SK-N-SH treated with all-trans-retinoic acid at 6 μM for 48 hours (cell line): Measurements from ENCODE around the gene SORCS2.

Source experiments
- ATAC-seq: fragments of 200-7000 bp; cut with Tn5 transposase; 3 replicates; pipeline ENCODE4 v1.9.1; 2020; ENCODE audit warnings: mild to moderate bottlenecking, moderate library complexity
- ARNTL ChIP-seq: fragments of 450-650 bp; formaldehyde crosslinking; IDR thresholded peaks from 2 replicates; pipeline ENCODE4 v1.5.0; 2020; ENCODE audit warnings: low read depth, mild to moderate bottlenecking, moderate library complexity, borderline replicate concordance
- BACH2 ChIP-seq: fragments of 250-450 bp; sonication (Bioruptor Pico); IDR thresholded peaks from 2 replicates; pipeline ENCODE4 v1.9.0; 2021; ENCODE audit warnings: mild to moderate bottlenecking, borderline replicate concordance
- CSDC2 ChIP-seq: fragments of 250-450 bp; sonication (Bioruptor Pico); IDR thresholded peaks from 2 replicates; pipeline ENCODE4 v1.5.0; 2020; ENCODE audit warnings: mild to moderate bottlenecking, moderate library complexity
- ESRRG ChIP-seq: fragments of 250-450 bp; sonication (Bioruptor Pico); IDR thresholded peaks from 2 replicates; pipeline ENCODE4 v1.6.1; 2021; ENCODE audit warnings: mild to moderate bottlenecking
- GLIS3 ChIP-seq: fragments of 250-450 bp; sonication (Bioruptor Pico); IDR thresholded peaks from 2 replicates; pipeline ENCODE4 v1.5.0; 2020; ENCODE audit warnings: mild to moderate bottlenecking, moderate library complexity
- OSR1 ChIP-seq: fragments of 250-450 bp; sonication (Bioruptor Pico); IDR thresholded peaks from 2 replicates; pipeline ENCODE4 v1.8.0; 2022; ENCODE audit warnings: moderate library complexity, mild to moderate bottlenecking, inconsistent platforms
- PPARA ChIP-seq: fragments of 250-450 bp; sonication (Bioruptor Pico); IDR thresholded peaks from 2 replicates; pipeline ENCODE4 v1.5.0; 2020; ENCODE audit warnings: mild to moderate bottlenecking, borderline replicate concordance
- RARB ChIP-seq: fragments of 250-450 bp; sonication (Bioruptor Pico); IDR thresholded peaks from 2 replicates; pipeline ENCODE4 v1.8.0; 2021; ENCODE audit warnings: mild to moderate bottlenecking, moderate library complexity
- SNAI2 ChIP-seq: fragments of 250-450 bp; sonication (Bioruptor Pico); IDR thresholded peaks from 2 replicates; pipeline ENCODE4 v1.5.0; 2020; ENCODE audit warnings: mild to moderate bottlenecking, moderate library complexity
- TCF4 ChIP-seq: fragments of 250-450 bp; sonication (Bioruptor Pico); IDR thresholded peaks from 2 replicates; pipeline ENCODE4 v1.8.0; 2021; ENCODE audit warnings: mild to moderate bottlenecking, moderate library complexity, borderline replicate concordance
- TOX ChIP-seq: fragments of 250-450 bp; sonication (Bioruptor Pico); IDR thresholded peaks from 2 replicates; pipeline ENCODE4 v1.8.0; 2021; ENCODE audit warnings: mild to moderate bottlenecking, moderate library complexity, borderline replicate concordance
- ZC3H10 ChIP-seq: fragments of 250-450 bp; sonication (Bioruptor Pico); IDR thresholded peaks from 2 replicates; pipeline ENCODE4 v1.5.1; 2021; ENCODE audit warnings: mild to moderate bottlenecking, moderate library complexity
- ZFP30 ChIP-seq: fragments of 450-650 bp; formaldehyde crosslinking; IDR thresholded peaks from 2 replicates; pipeline ENCODE4 v1.5.0; 2022; ENCODE audit warnings: mild to moderate bottlenecking, moderate library complexity
- ZNF565 ChIP-seq: fragments of 450-650 bp; formaldehyde crosslinking; conservative IDR thresholded peaks from 2 replicates; pipeline ENCODE4 v1.5.0; 2020; ENCODE audit warnings: low read depth, mild to moderate bottlenecking, moderate library complexity
- ZNF8 ChIP-seq: fragments of 450-650 bp; formaldehyde crosslinking; IDR thresholded peaks from 2 replicates; pipeline ENCODE4 v1.5.0; 2020; ENCODE audit warnings: mild to moderate bottlenecking, moderate library complexity
- TF ChIP-seq, protein P1 (sequence below): fragments of 250-450 bp; sonication (Bioruptor Pico); IDR thresholded peaks from 2 replicates; pipeline ENCODE4 v1.5.0; 2020; ENCODE audit warnings: mild to moderate bottlenecking, moderate library complexity
- TF ChIP-seq, protein P2 (sequence below): fragments of 250-450 bp; sonication (Bioruptor Pico); IDR thresholded peaks from 2 replicates; pipeline ENCODE4 v1.5.1; 2020; ENCODE audit warnings: low read depth, mild to moderate bottlenecking, moderate library complexity
- TF ChIP-seq, protein P3 (sequence below): fragments of 250-450 bp; sonication (Bioruptor Pico); IDR thresholded peaks from 2 replicates; pipeline ENCODE4 v1.5.1; 2021; ENCODE audit warnings: mild to moderate bottlenecking, moderate library complexity
- TF ChIP-seq, protein P4 (sequence below): fragments of 250-450 bp; sonication (Bioruptor Pico); IDR thresholded peaks from 2 replicates; pipeline ENCODE4 v1.8.0; 2020; ENCODE audit warnings: mild to moderate bottlenecking, moderate library complexity, borderline replicate concordance

The SORCS2 gene

DNA sequence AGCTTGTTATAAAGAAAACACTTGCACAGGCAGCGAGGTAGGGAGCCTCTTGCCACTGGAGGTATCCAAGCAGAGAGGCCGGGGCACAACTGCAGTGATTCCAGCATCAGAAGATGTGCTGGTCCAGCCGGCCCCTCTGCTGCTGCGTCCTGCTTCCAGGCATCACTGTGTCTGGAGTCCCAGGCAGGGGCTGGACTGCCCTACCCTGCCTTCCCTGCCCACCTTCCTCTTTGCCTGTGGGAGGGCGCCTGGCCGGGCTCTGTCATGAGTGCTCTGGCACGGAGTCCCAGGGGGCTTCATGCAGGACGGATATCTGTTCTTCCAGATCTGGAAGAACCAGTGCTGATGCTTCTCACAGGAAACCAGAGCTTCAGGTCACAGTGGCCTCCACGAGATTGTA lies 430.0 kb downstream of the SORCS2 start:
- no peak for ATAC-seq
- TF ChIP-seq PPARA (CRISPR knock-in tag) (no peak), TCF4 (CRISPR knock-in tag) (no peak), ZNF8 (no peak), OSR1 (no peak), RARB (no peak), CSDC2 (CRISPR knock-in tag) (no peak), ZNF565 (CRISPR knock-in tag) (no peak), ESRRG (CRISPR knock-in tag) (no peak), BACH2 (CRISPR knock-in tag) (no peak), TOX (no peak), SNAI2 (CRISPR knock-in tag) (no peak), ZFP30 (CRISPR knock-in tag) (no peak), ARNTL (CRISPR knock-in tag) (no peak), ZC3H10 (CRISPR knock-in tag) (no peak)
- TF ChIP-seq, protein P1, sequence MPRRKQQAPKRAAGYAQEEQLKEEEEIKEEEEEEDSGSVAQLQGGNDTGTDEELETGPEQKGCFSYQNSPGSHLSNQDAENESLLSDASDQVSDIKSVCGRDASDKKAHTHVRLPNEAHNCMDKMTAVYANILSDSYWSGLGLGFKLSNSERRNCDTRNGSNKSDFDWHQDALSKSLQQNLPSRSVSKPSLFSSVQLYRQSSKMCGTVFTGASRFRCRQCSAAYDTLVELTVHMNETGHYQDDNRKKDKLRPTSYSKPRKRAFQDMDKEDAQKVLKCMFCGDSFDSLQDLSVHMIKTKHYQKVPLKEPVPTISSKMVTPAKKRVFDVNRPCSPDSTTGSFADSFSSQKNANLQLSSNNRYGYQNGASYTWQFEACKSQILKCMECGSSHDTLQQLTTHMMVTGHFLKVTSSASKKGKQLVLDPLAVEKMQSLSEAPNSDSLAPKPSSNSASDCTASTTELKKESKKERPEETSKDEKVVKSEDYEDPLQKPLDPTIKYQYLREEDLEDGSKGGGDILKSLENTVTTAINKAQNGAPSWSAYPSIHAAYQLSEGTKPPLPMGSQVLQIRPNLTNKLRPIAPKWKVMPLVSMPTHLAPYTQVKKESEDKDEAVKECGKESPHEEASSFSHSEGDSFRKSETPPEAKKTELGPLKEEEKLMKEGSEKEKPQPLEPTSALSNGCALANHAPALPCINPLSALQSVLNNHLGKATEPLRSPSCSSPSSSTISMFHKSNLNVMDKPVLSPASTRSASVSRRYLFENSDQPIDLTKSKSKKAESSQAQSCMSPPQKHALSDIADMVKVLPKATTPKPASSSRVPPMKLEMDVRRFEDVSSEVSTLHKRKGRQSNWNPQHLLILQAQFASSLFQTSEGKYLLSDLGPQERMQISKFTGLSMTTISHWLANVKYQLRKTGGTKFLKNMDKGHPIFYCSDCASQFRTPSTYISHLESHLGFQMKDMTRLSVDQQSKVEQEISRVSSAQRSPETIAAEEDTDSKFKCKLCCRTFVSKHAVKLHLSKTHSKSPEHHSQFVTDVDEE (CRISPR knock-in tag), result no peak
- TF ChIP-seq, protein P2, sequence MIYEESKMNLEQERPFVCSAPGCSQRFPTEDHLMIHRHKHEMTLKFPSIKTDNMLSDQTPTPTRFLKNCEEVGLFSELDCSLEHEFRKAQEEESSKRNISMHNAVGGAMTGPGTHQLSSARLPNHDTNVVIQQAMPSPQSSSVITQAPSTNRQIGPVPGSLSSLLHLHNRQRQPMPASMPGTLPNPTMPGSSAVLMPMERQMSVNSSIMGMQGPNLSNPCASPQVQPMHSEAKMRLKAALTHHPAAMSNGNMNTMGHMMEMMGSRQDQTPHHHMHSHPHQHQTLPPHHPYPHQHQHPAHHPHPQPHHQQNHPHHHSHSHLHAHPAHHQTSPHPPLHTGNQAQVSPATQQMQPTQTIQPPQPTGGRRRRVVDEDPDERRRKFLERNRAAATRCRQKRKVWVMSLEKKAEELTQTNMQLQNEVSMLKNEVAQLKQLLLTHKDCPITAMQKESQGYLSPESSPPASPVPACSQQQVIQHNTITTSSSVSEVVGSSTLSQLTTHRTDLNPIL (CRISPR knock-in tag), result no peak
- TF ChIP-seq, protein P3, sequence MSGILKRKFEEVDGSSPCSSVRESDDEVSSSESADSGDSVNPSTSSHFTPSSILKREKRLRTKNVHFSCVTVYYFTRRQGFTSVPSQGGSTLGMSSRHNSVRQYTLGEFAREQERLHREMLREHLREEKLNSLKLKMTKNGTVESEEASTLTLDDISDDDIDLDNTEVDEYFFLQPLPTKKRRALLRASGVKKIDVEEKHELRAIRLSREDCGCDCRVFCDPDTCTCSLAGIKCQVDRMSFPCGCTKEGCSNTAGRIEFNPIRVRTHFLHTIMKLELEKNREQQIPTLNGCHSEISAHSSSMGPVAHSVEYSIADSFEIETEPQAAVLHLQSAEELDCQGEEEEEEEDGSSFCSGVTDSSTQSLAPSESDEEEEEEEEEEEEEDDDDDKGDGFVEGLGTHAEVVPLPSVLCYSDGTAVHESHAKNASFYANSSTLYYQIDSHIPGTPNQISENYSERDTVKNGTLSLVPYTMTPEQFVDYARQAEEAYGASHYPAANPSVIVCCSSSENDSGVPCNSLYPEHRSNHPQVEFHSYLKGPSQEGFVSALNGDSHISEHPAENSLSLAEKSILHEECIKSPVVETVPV (CRISPR knock-in tag), result no peak

DNA sequence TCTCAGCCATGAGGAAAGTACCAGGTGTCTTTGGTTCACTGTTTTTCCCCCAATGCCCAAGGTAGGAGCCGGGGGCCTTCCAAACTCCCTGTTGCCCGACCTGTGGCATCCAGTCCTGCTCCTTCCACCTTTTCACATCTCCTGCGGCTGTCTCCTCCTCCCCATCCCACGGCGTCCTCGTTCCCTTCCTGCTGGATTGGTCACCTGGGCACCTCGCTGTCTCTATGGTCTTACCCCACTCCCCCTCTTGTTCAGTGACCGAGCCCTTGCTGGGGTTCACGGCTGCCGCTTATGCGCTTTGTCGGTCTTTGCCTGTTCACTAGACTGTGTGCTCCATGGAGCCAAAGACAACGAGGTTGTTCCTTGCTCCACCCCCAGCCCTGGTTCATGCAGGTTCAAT lies 431.1 kb downstream of the SORCS2 start:
- no peak for TF ChIP-seq TCF4 (CRISPR knock-in tag)
- no peak for TF ChIP-seq ZNF565 (CRISPR knock-in tag)
- TF ChIP-seq ARNTL (CRISPR knock-in tag), result no peak
- TF ChIP-seq, protein P3 (CRISPR knock-in tag), result no peak
- TF ChIP-seq, protein P2 (CRISPR knock-in tag), result no peak
- TF ChIP-seq ZC3H10 (CRISPR knock-in tag), result no peak
- no peak for TF ChIP-seq ZNF8
- TF ChIP-seq SNAI2 (CRISPR knock-in tag), result no peak
- TF ChIP-seq, protein P4, sequence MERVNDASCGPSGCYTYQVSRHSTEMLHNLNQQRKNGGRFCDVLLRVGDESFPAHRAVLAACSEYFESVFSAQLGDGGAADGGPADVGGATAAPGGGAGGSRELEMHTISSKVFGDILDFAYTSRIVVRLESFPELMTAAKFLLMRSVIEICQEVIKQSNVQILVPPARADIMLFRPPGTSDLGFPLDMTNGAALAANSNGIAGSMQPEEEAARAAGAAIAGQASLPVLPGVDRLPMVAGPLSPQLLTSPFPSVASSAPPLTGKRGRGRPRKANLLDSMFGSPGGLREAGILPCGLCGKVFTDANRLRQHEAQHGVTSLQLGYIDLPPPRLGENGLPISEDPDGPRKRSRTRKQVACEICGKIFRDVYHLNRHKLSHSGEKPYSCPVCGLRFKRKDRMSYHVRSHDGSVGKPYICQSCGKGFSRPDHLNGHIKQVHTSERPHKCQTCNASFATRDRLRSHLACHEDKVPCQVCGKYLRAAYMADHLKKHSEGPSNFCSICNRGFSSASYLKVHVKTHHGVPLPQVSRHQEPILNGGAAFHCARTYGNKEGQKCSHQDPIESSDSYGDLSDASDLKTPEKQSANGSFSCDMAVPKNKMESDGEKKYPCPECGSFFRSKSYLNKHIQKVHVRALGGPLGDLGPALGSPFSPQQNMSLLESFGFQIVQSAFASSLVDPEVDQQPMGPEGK (CRISPR knock-in tag), result no peak
- TF ChIP-seq RARB, result no peak
- no peak for TF ChIP-seq OSR1
- TF ChIP-seq ESRRG (CRISPR knock-in tag), result no peak
- TF ChIP-seq, all 23 proteins: peak for 0
- ATAC-seq, result no peak

GRCh38 chr4:7624396-7624980 lies 432.1 kb downstream of the SORCS2 start:
- ATAC-seq, result no peak; the same call in 1 of the 3 replicates
- TF ChIP-seq, protein P3 (CRISPR knock-in tag), result no peak
- TF ChIP-seq GLIS3 (CRISPR knock-in tag) (no peak), ESRRG (CRISPR knock-in tag) (no peak), SNAI2 (CRISPR knock-in tag) (no peak)
- TF ChIP-seq, protein P1 (CRISPR knock-in tag), result no peak
